Neural progenitor cell (in vitro differentiated cells): ENCODE measurements around the gene IMPDH1. TPM values are rescaled to one million over a fixed set of nuclear protein-coding genes. Genes with fewer than 3 reads are reported as not detected.

ENCODE experiments used
- DNase-seq: peaks from one replicate; pipeline ENCODE4 v3.0.0-alpha.2; 2016; ENCODE audit warnings: low spot score
- H2AFZ ChIP-seq: fragments of 200-600 bp; sonication (generic); replicated peaks from 2 replicates; pipeline ENCODE4 v1.6.1; 2016; ENCODE audit warnings: antibody characterized with exemption
- H3F3A ChIP-seq: fragments of 200-600 bp; sonication (generic); 2 replicates; pipeline ENCODE4 v1.6.1; 2016; ENCODE audit warnings: antibody characterized with exemption, low read depth
- H3K27ac ChIP-seq: fragments of 200-600 bp; sonication (generic); 2 replicates; pipeline ENCODE4 v1.5.1; 2016; ENCODE audit warnings: mild to moderate bottlenecking
- H3K27me3 ChIP-seq: fragments of 200-600 bp; sonication (generic); 2 replicates; pipeline ENCODE4 v1.6.1; 2016; ENCODE audit warnings: mild to moderate bottlenecking, moderate library complexity
- H3K36me3 ChIP-seq: fragments of 200-600 bp; sonication (generic); 2 replicates; pipeline ENCODE4 v1.5.1; 2016
- H3K4me1 ChIP-seq: fragments of 200-600 bp; sonication (generic); 2 replicates; pipeline ENCODE4 v1.6.1; 2016; ENCODE audit warnings: mixed run types
- H3K4me2 ChIP-seq: fragments of 200-600 bp; sonication (generic); 2 replicates; pipeline ENCODE4 v1.6.1; 2016
- H3K4me3 ChIP-seq: fragments of 200-600 bp; sonication (generic); 2 replicates; pipeline ENCODE4 v1.5.1; 2016
- H3K79me2 ChIP-seq: fragments of 200-600 bp; sonication (generic); 2 replicates; pipeline ENCODE4 v1.6.1; 2016; ENCODE audit warnings: low read depth
- H3K9ac ChIP-seq: fragments of 200-600 bp; sonication (generic); 2 replicates; pipeline ENCODE4 v1.6.1; 2016
- H3K9me3 ChIP-seq: fragments of 200-600 bp; sonication (generic); 2 replicates; pipeline ENCODE4 v1.5.1; 2016; ENCODE audit warnings: low read depth
- H4K20me1 ChIP-seq: fragments of 200-600 bp; sonication (generic); 2 replicates; pipeline ENCODE4 v1.6.1; 2016; ENCODE audit warnings: low read depth
- H3K27ac Mint-ChIP-seq: 3 replicates; pipeline ENCODE4 v1.8.0; 2021; ENCODE audit warnings: mixed read lengths
- H3K27me3 Mint-ChIP-seq: 2 replicates; pipeline ENCODE4 v1.8.0; 2022; ENCODE audit warnings: low read depth, mild to moderate bottlenecking, inconsistent platforms, moderate library complexity, mixed read lengths; ENCODE audit not compliant: insufficient read depth
- H3K36me3 Mint-ChIP-seq: 3 replicates; pipeline ENCODE4 v1.8.0; 2021; ENCODE audit warnings: mixed read lengths
- H3K4me1 Mint-ChIP-seq: 3 replicates; pipeline ENCODE4 v1.8.0; 2021; ENCODE audit warnings: mixed read lengths
- H3K4me3 Mint-ChIP-seq: 3 replicates; pipeline ENCODE4 v1.8.0; 2021; ENCODE audit warnings: mild to moderate bottlenecking, moderate library complexity, mixed read lengths
- H3K9me3 Mint-ChIP-seq: 3 replicates; pipeline ENCODE4 v1.8.0; 2020; ENCODE audit warnings: mixed read lengths
- CTCF ChIP-seq: fragments of 200-600 bp; sonication (generic); IDR thresholded peaks from 2 replicates; pipeline ENCODE4 v1.5.1; 2017; ENCODE audit warnings: antibody characterized with exemption, mild to moderate bottlenecking
- EZH2 ChIP-seq: fragments of 200-600 bp; sonication (generic); IDR thresholded peaks from 2 replicates; pipeline ENCODE4 v1.6.1; 2017; ENCODE audit warnings: antibody characterized with exemption, mild to moderate bottlenecking, moderate library complexity
- EZH2phosphoT487 ChIP-seq: fragments of 200-600 bp; sonication (generic); IDR thresholded peaks from 2 replicates; pipeline ENCODE4 v1.6.1; 2017; ENCODE audit warnings: antibody characterized with exemption
- total RNA-seq: library from RNA; depleted of rRNA; stranded (reverse); fragments of >200 nt; gene quantifications from 2 replicates; pipeline ENCODE4 v1.2.3, GENCODE V29; 2015; ENCODE audit warnings: low replicate concordance

Gene IMPDH1
- total RNA-seq, 1 donor from 2014 or later, result 17.0 TPM

GRCh38 chr7:128437426-128438332 lies 27.9 kb upstream of the IMPDH1 start:
- Histone ChIP-seq H3K4me3 (no peak overlapping the region), H3K36me3 (no peaks in the 10 kb centered on the region)
- DNase-seq, result no peak

GRCh38 chr7:128435327-128435686 lies 25.5 kb upstream of the IMPDH1 start:
- Histone ChIP-seq H3K9me3 (no peaks in the 10 kb centered on the region), H2AFZ (no peak overlapping the region), H4K20me1 (no peaks in the 10 kb centered on the region), H3K27ac (no peak overlapping the region), H3F3A (peaks cover 8% of the 10 kb centered on the region), H3K4me1 (peaks cover 11% of the 10 kb centered on the region), H3K36me3 (no peaks in the 10 kb centered on the region), H3K27me3 (no peaks in the 10 kb centered on the region), H3K9ac (no peak overlapping the region), H3K4me3 (no peak overlapping the region), H3K4me2 (no peak overlapping the region), H3K79me2 (no peaks in the 10 kb centered on the region)
- Mint-ChIP-seq H3K27ac (no peak overlapping the region), H3K9me3 (no peaks in the 10 kb centered on the region), H3K36me3 (no peaks in the 10 kb centered on the region), H3K4me1 (peaks cover 10% of the 10 kb centered on the region), H3K4me3 (no peak overlapping the region), H3K27me3 (peaks cover 11% of the 10 kb centered on the region)
- no peak for TF ChIP-seq EZH2
- DNase-seq, result no peak

More at GRCh38 chr7:128437426-128438332, 27.9 kb upstream of the IMPDH1 start:
- Histone ChIP-seq H3F3A (no peaks in the 10 kb centered on the region), H3K27me3 (no peaks in the 10 kb centered on the region), H3K79me2 (no peaks in the 10 kb centered on the region), H2AFZ (no peak overlapping the region), H4K20me1 (no peaks in the 10 kb centered on the region), H3K4me2 (no peak overlapping the region), H3K9ac (no peak overlapping the region), H3K4me1 (no peaks in the 10 kb centered on the region), H3K9me3 (no peaks in the 10 kb centered on the region), H3K27ac (no peak overlapping the region)
- H3K9me3 Mint-ChIP-seq, result no peaks in the 10 kb centered on the region
- H3K4me1 Mint-ChIP-seq, result no peaks in the 10 kb centered on the region
- H3K27ac Mint-ChIP-seq, result no peak overlapping the region
- H3K27me3 Mint-ChIP-seq, result peaks cover 9% of the 10 kb centered on the region
- no peak overlapping the region for H3K4me3 Mint-ChIP-seq
- no peaks in the 10 kb centered on the region for H3K36me3 Mint-ChIP-seq
- no peak for TF ChIP-seq EZH2
- TF ChIP-seq CTCF, result no peak
- TF ChIP-seq EZH2phosphoT487, result no peak

GRCh38 chr7:128434413-128435326 lies 24.9 kb upstream of the IMPDH1 start:
- peaks cover 13% of the 10 kb centered on the region for H3K27me3 Mint-ChIP-seq

More at GRCh38 chr7:128434413-128435326, 24.9 kb upstream of the IMPDH1 start:
- no peaks in the 10 kb centered on the region for H3K9me3 ChIP-seq
- peaks cover 8% of the 10 kb centered on the region for H3F3A ChIP-seq
- no peak for TF ChIP-seq CTCF
- TF ChIP-seq EZH2, result no peak
- no peak for TF ChIP-seq EZH2phosphoT487
- no peak overlapping the region for H3K9ac ChIP-seq
- no peaks in the 10 kb centered on the region for H3K9me3 Mint-ChIP-seq
- no peaks in the 10 kb centered on the region for H3K36me3 Mint-ChIP-seq
- H3K27me3 ChIP-seq, result no peaks in the 10 kb centered on the region
- H4K20me1 ChIP-seq, result no peaks in the 10 kb centered on the region
- no peaks in the 10 kb centered on the region for H3K36me3 ChIP-seq
- H3K27ac Mint-ChIP-seq, result no peak overlapping the region
- DNase-seq, result no peak
- H3K4me1 ChIP-seq, result peaks cover 11% of the 10 kb centered on the region
- no peaks in the 10 kb centered on the region for H3K79me2 ChIP-seq
- H3K4me2 ChIP-seq, result no peak overlapping the region
- peaks cover 10% of the 10 kb centered on the region for H3K4me1 Mint-ChIP-seq
- no peak overlapping the region for H3K4me3 Mint-ChIP-seq
- H3K27ac ChIP-seq, result no peak overlapping the region
- no peak overlapping the region for H2AFZ ChIP-seq
- no peak overlapping the region for H3K4me3 ChIP-seq
